ENCODE results near the gene ITGB4.

GRCh38 chr17:75750661-75751423 lies 29.6 kb downstream of the ITGB4 start:
- TF ChIP-seq CTCF (IDR thresholded peaks at IDR 0.05) (no peak), POLR2A (IDR thresholded peaks at IDR 0.05) (no peak)
